GM19193 (cell line): ENCODE data around the gene MTMR3.

Experiments
- POLR2A ChIP-seq: IDR thresholded peaks from 4 replicates; pipeline ENCODE4 v1.6.1; 2011; ENCODE audit not compliant: insufficient read depth, insufficient read length; ENCODE audit errors: extremely low read depth

Gene MTMR3

GRCh38 chr22:30054067-30054763, 171.2 kb downstream of the MTMR3 start:
- TF ChIP-seq POLR2A, result no peak

GRCh38 chr22:30054764-30055069, 171.7 kb downstream of the MTMR3 start:
- no peak for TF ChIP-seq POLR2A

GRCh38 chr22:30056015-30056414, 173.0 kb downstream of the MTMR3 start:
- no peak for TF ChIP-seq POLR2A

DNA sequence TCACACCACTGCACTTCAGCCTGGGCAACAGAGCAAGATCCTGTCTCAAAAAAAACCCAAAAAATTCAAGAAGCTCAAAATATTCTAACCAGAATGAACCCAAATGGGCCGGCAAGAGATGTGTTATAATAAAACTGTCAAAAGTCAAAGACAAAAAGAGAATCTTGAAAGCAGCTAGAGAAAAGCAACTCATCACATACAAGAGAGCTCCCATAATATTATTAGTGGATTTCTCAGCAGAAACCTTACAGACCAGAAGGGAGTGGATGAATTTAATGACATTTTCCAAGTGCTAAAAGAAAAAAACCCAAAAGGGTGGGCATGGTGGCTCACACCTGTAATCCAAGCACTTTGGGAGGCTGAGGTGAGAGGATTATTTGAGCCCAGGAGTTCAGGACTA, 174.4 kb downstream of the MTMR3 start:
- no peak for TF ChIP-seq POLR2A

DNA sequence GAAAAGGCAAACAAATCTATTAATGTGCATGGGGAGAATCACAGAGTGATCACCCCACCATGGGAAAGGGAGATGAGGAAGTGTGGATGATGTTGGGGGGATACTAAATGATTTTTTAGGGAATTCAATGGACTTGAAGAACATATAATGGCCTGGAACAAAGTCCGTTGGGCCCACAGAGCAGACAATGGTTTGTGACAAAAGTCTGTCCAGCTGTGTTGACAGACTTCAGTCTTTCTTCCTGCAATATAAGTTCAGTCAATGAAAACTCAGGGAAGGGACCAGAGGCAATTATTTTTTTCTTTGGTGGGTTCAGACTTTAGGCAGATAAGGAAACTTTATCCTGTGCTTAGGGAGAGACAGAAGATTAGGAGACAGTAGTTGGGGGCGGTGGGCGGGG, 179.3 kb downstream of the MTMR3 start:
- no peak for TF ChIP-seq POLR2A

DNA sequence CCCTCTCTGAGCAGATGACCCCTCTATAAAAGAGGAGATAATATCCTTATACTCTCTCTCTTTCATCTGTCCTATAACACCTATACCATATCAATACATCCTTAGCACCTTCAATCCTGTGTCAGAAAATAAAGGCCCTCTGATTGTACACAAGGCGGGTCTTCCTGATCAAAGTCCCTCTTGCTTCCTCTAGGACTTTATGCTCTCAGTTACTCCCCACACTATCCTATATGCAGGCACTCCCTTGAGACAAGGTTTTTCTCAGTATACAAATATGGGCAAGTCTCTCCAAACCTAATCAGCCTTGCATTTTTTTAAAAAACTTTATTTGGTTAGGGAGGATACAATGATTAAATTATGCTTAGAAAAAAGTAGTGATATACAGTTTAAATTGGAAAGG, 180.0 kb downstream of the MTMR3 start:
- TF ChIP-seq POLR2A, result no peak

GRCh38 chr22:30064172-30064571, 181.2 kb downstream of the MTMR3 start:
- no peak for TF ChIP-seq POLR2A

GRCh38 chr22:30073743-30074142, 190.8 kb downstream of the MTMR3 start:
- TF ChIP-seq POLR2A, result no peak

DNA sequence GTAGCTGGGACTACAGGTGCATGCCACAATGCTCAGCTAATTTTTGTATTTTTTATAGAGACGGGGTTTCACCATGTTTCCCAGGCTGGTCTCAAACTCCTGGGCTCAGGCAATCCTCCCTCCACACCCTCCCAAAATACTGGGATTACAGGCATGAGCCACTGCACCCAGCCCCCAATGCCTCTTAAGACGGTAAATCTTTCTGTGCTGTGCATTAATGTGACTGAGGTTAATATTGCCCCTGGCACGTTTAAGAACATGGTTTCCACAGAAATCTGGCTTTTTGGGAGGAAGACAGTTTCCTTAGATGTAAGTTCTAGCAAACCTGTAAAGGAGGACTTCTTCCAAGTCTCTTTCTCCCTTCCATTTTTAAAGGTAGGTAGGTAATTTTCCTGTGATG, 191.2 kb downstream of the MTMR3 start:
- TF ChIP-seq POLR2A, result no peak

GRCh38 chr22:30074994-30075393, 192.0 kb downstream of the MTMR3 start:
- no peak for TF ChIP-seq POLR2A

DNA sequence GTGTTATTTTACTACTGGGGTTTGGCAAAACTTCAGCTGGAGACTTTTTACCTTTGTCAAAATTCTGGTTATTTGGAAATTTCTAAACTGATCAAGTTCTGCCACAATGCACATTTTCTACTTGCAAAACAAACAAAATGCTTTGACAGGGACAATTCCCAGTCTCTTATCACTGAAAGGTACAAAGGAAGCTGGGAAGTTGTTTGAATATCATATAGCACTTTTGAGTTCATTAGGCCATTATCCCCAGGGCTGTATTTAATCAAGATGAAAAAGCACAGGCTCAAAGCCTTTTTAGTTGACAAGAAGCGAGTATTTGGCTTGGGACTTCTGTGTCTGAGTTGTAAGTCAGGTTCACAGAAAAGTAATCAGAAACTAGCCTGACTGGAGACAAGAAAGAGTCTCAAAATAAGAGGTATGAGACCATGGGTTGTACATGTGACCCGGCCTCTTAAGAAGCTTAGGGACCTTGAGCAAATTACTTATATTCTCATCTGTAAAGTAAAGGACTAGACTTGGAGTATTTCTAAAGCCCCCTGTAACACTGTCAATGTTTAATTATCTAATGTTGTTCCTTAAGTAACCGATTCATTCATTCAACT, 194.4 kb downstream of the MTMR3 start:
- no peak for TF ChIP-seq POLR2A

- TF ChIP-seq POLR2A, result no peak
Measured at GRCh38 chr22:30078320-30079311, 195.6 kb downstream of the MTMR3 start.

- no peak for TF ChIP-seq POLR2A
Measured at GRCh38 chr22:30079952-30080533, 197.1 kb downstream of the MTMR3 start, which contains the start of gene HORMAD2. TSS of gene HORMAD2 (plus strand) at chr22:30080464. CDS start at chr22:30093953, 13,489 bp downstream.
